ACC112 (cell line): ENCODE results near the gene LYPD3.

Experiments used
- H2AFZ ChIP-seq: fragments of 200-600 bp; sonication (generic); one replicate; pipeline ENCODE4 v1.6.0; 2017; ENCODE audit warnings: antibody characterized with exemption, low read length; ENCODE audit not compliant: unreplicated experiment
- H3K27ac ChIP-seq: fragments of 200-600 bp; sonication (generic); 2 replicates; pipeline ENCODE4 v1.5.1; 2014; ENCODE audit warnings: low read depth, mild to moderate bottlenecking, antibody characterized with exemption, low read length, moderate library complexity
- H3K27me3 ChIP-seq: fragments of 200-600 bp; sonication (generic); 2 replicates; pipeline ENCODE4 v1.6.1; 2014; ENCODE audit warnings: mild to moderate bottlenecking, antibody characterized with exemption, low read length, moderate library complexity, mixed read lengths; ENCODE audit not compliant: insufficient read depth
- H3K36me3 ChIP-seq: fragments of 200-600 bp; sonication (generic); 2 replicates; pipeline ENCODE4 v1.6.1; 2016; ENCODE audit warnings: mild to moderate bottlenecking, antibody characterized with exemption, low read length, moderate library complexity, mixed read lengths; ENCODE audit not compliant: insufficient read depth
- H3K4me1 ChIP-seq: fragments of 200-600 bp; sonication (generic); one replicate; pipeline ENCODE4 v1.6.1; 2016; ENCODE audit warnings: low read length, mixed read lengths; ENCODE audit not compliant: insufficient read depth, unreplicated experiment, control insufficient read depth
- H3K4me3 ChIP-seq: fragments of 200-600 bp; sonication (generic); 2 replicates; pipeline ENCODE4 v1.5.1; 2014; ENCODE audit warnings: mild to moderate bottlenecking, low read depth, low read length
- H3K79me2 ChIP-seq: fragments of 200-600 bp; sonication (generic); one replicate; pipeline ENCODE4 v1.6.0; 2016; ENCODE audit warnings: low read length; ENCODE audit not compliant: control insufficient read depth, unreplicated experiment, insufficient read depth

Gene LYPD3

DNA sequence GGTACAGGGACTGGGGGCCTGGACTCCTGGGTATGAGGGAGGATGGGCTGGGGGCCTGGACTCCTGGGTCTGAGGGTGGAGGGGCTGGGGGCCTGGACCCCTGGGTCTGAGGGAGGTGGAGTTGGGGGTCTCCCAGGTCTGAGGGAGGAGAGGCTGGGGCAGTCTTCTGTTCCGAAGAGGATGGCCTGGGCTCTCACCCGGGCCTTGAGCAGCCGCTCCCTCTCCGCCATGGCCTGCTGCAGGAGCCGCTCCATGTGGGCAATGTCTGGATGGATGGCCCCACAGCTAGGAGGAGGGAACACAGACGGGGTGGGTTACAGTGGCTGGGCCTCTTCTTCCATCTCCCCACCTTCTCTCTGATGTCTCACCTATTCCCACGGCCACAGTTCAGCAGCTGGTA is 21.0 kb upstream of the LYPD3 start:
- H3K4me3 ChIP-seq: no peak overlapping the region

DNA sequence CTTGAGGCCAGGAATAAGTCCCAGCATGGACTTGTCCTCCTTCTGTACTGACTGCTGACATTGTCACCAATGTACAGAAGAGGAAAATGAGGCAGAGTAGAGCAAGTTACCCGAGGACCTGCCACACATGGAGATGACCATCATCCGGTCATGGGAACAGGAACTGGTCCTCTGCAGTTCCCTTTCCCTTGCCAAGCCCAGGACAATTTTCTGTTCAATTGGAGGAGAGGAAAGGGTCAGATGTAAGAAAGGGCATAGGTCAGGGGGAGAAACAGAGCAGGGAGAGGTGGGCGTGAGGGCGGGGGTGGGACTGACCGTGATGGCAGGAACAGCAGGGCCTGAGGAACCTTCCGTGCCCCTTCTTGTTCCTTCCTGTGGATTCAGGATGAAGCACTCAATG is 20.5 kb upstream of the LYPD3 start:
- no peaks in the 10 kb centered on the region for H3K4me1 ChIP-seq
- no peaks in the 10 kb centered on the region for H3K27me3 ChIP-seq
- no peak overlapping the region for H3K27ac ChIP-seq
- H3K79me2 ChIP-seq: no peaks in the 10 kb centered on the region
- H3K36me3 ChIP-seq: no peaks in the 10 kb centered on the region
- H3K4me3 ChIP-seq: no peak overlapping the region
- H2AFZ ChIP-seq: no peak overlapping the region

More for the DNA sequence above, 21.0 kb upstream of the LYPD3 start:
- no peaks in the 10 kb centered on the region for H3K79me2 ChIP-seq
- no peaks in the 10 kb centered on the region for H3K36me3 ChIP-seq
- H3K27me3 ChIP-seq: no peaks in the 10 kb centered on the region
- H2AFZ ChIP-seq: no peak overlapping the region
- no peaks in the 10 kb centered on the region for H3K4me1 ChIP-seq
- H3K27ac ChIP-seq: no peak overlapping the region

DNA sequence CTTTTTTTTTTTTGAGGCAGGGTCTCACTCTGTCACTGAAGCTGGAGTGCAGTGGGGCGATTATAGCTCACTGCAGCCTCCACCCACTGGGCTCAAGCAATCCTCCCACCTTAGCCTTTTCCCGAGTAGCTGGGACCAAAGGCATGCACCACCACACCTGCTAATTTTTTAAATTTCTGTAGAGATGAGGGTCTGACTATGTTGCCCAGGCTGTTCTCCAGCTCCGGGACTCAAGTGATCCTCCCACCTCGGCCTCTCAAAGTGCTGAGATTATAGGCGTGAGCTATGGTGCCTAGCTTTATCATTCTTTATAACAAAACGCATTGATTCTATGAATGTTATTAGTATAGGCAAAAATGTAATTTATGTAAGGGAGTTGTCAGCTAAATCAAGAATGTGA is 17.9 kb upstream of the LYPD3 start:
- no peaks in the 10 kb centered on the region for H3K4me1 ChIP-seq
- H2AFZ ChIP-seq: no peak overlapping the region
- no peaks in the 10 kb centered on the region for H3K27me3 ChIP-seq
- H3K4me3 ChIP-seq: no peak overlapping the region
- H3K27ac ChIP-seq: no peak overlapping the region
- H3K79me2 ChIP-seq: no peaks in the 10 kb centered on the region
- no peaks in the 10 kb centered on the region for H3K36me3 ChIP-seq

DNA sequence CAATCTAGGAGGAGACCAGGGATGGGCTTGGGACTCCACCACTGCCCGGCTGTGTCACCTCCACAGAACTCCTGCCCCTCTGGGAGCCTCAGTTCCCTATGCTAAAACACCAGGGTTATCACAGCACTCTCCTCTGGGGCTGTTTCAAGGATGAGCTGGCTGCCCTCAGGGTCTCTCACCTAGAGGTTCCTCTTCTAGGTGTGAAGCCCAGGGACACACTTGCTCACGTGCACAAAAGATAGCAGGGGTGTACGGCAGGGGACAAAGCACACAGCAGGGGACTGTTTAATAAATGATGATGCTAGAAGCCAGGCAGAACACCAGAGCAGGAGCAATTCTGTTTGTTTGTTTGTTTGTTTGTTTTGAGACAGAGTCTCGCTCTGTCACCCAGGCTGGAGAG is 16.8 kb upstream of the LYPD3 start:
- no peak overlapping the region for H2AFZ ChIP-seq
- no peaks in the 10 kb centered on the region for H3K27me3 ChIP-seq
- no peak overlapping the region for H3K4me3 ChIP-seq
- H3K27ac ChIP-seq: no peak overlapping the region
- H3K79me2 ChIP-seq: no peaks in the 10 kb centered on the region
- no peaks in the 10 kb centered on the region for H3K4me1 ChIP-seq
- no peaks in the 10 kb centered on the region for H3K36me3 ChIP-seq

DNA sequence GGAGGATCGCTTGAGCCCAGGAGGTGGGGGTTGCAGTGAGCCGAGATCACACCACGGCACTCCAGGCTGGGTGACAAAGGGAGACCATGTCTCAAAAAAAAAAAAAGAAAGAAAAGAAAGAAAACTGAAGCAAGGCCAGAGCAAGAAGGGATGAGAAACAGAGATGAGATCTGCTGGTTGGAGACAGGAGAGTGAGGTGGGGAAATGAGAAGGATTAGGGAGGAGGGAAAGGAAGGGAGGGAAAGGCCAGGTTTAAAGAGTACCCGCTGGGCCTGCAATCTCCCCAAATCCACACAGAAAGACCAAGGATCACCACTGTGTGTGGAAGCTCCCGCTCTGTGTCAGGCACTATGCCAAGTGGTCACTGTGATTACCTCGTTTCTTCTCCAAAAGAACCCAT is 16.3 kb upstream of the LYPD3 start:
- Histone ChIP-seq H3K79me2 (no peaks in the 10 kb centered on the region), H3K4me3 (no peak overlapping the region), H3K4me1 (peaks cover 3% of the 10 kb centered on the region), H3K27me3 (no peaks in the 10 kb centered on the region), H3K36me3 (no peaks in the 10 kb centered on the region), H2AFZ (no peak overlapping the region), H3K27ac (no peak overlapping the region)

DNA sequence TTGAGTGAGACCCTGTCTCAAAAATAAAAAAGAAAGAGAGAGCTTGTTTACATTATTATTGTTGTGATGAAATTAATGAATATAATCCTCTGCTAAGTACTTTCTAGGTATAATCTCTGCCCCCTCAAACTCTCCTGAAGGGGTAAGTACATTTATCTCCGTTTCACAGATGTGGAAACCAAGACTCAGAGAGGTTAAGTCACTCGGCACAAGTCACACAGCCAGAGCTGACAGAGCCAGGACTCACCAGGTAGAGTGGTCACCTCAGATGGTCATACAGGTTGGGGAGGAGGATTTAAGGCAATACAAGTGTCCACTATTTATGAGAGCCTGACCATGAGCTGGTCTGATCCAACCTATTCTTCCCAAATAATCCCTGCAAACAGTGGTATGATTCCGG is 15.2 kb upstream of the LYPD3 start:
- Histone ChIP-seq H3K27ac (no peak overlapping the region), H3K4me1 (peaks cover 8% of the 10 kb centered on the region), H3K27me3 (no peaks in the 10 kb centered on the region), H3K4me3 (no peak overlapping the region), H3K79me2 (no peaks in the 10 kb centered on the region), H3K36me3 (no peaks in the 10 kb centered on the region), H2AFZ (no peak overlapping the region)

DNA sequence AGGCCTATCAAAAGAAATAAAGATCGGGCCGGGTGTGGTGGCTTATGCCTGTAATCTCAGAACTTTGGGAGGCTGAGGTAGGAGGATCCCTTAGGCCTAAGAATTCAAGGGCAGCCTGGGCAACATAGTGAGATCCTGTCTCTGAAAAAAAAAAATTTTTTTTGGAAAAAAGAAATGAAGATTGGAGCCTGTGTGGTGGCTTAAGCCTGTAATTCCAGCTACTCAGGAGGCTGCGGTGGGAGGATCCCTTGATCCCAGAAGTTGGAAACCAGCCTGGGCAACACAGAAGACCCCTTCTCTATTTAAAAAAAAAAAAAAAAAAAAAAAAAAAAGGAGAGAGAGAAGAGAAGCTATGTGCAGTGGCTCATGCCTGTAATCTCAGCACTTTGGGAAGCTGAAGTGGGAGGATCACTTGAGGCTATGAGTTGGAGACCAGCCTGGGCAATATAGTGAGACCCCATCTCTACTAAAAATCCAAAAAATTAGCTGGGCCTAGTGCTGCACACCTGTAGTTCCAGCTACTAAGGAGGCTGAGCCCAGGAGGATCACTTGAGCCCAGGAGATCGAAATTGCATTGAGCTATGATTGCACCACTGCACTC is 14.7 kb upstream of the LYPD3 start:
- Histone ChIP-seq H3K27me3 (no peaks in the 10 kb centered on the region), H3K4me1 (peaks cover 8% of the 10 kb centered on the region), H3K36me3 (no peaks in the 10 kb centered on the region), H3K4me3 (no peak overlapping the region), H3K27ac (no peak overlapping the region), H3K79me2 (no peaks in the 10 kb centered on the region), H2AFZ (no peak overlapping the region)

DNA sequence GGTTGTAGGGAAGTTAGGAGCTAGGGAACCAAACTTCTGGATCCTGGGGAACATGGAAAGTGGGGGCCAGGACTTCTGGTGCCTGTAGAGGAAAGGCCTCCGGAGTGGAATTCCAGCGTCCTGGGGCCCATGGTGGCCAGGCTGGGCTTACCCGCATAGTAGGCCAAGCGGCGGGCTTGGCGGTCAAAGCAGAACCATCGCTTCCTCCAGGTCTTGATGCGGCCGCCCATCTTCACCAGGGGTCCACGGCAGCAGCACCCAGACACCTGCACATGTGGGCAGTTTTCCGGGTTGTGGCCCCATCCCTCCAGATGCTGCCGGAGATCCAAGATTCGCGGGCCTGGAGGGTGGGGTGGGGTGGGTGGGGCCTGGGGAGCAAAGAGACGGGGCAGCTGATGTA is 13.8 kb upstream of the LYPD3 start:
- Histone ChIP-seq H3K79me2 (no peaks in the 10 kb centered on the region), H3K27me3 (no peaks in the 10 kb centered on the region), H3K27ac (no peak overlapping the region), H2AFZ (no peak overlapping the region), H3K4me1 (peaks cover 8% of the 10 kb centered on the region), H3K36me3 (no peaks in the 10 kb centered on the region), H3K4me3 (no peak overlapping the region)

DNA sequence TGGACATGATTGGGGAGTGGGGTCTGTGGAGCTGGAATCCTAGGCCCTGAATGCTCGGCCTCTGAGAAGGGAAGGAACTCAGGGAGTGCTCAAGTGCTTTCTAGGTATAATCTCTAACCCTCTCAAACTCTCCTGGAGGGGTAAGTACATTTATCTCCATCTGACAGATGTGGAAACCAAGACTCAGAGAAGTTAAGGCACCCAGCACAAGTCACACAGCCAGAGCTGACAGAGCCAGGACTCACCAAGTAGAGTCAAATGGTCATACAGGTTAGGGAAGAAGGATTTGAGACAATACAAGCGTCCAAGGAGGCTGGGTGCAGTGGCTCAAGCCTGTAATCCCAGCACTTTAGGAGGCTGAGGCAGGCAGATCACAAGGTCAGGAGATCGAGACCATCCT is 12.9 kb upstream of the LYPD3 start:
- no peaks in the 10 kb centered on the region for H3K79me2 ChIP-seq
- H3K4me1 ChIP-seq: peaks cover 8% of the 10 kb centered on the region
- H3K36me3 ChIP-seq: no peaks in the 10 kb centered on the region
- no peaks in the 10 kb centered on the region for H3K27me3 ChIP-seq
- H3K27ac ChIP-seq: no peak overlapping the region
- H3K4me3 ChIP-seq: no peak overlapping the region
- no peak overlapping the region for H2AFZ ChIP-seq

DNA sequence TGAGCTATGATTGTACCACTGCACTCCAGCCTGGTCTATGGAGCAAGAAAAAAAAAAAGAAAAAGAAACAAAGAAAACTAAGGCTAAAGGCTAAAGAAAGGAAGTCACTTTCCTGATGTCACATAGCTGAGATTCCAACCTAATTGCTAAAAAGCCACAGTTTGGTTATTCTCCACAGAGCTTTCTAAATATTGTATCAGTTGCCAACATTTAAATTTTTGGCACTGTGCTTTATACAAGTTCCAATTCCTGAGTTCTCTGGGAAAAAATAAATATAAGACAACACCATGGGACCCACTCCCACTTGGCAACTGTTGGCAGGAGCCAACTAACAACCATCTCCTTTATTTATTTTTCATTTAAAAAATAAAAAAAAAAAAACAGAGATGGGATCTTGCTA is 11.2 kb upstream of the LYPD3 start:
- no peaks in the 10 kb centered on the region for H3K27me3 ChIP-seq
- H3K27ac ChIP-seq: peak overlapping the region; percentile 29
- no peak overlapping the region for H3K4me3 ChIP-seq
- no peaks in the 10 kb centered on the region for H3K79me2 ChIP-seq
- no peaks in the 10 kb centered on the region for H3K36me3 ChIP-seq
- no peak overlapping the region for H2AFZ ChIP-seq
- H3K4me1 ChIP-seq: peaks cover 8% of the 10 kb centered on the region

DNA sequence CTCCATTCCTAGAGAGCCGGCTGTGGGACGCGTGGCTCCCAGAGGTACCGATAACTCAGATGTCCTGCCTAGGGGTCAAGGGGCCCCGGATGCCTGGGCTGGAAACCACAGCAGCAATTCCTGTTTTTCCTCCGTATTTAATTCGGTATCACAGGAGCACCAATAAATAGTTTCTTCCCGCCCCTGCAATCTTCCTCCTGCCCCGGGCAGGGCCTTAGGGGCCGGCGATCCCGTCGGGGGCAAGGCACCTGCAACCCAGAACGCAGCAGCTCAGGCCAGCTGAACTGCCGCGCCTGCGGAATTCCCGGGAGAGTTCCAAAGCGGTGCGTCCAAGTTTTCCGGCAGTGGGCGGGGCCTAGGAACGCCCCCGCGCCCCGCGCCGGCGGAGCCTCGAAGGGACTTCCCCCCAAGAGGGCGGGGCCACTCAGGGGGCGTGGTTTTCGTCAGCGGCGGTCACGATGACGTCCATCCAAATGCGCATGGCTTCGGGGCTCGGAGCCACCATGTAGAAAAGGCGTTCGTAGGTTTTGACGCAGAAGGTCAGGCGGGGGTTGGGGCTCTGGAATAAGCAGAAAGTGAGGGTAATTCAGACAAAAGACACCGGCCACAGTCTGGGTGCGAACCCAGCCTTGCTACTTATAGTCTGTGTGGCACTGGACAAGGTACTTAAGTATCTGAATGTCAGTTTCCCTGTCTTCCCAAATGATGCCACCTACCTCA is 9.7 kb upstream of the LYPD3 start:
- Histone ChIP-seq H3K27ac (peak overlapping the region; percentile 48), H3K4me3 (peak overlapping the region; percentile 59), H2AFZ (no peak overlapping the region), H3K4me1 (peaks cover 8% of the 10 kb centered on the region), H3K36me3 (no peaks in the 10 kb centered on the region), H3K79me2 (no peaks in the 10 kb centered on the region), H3K27me3 (no peaks in the 10 kb centered on the region)
